HG03460 (cell line): ENCODE data around the gene SGPP1.
"Not testable (repeated sequence)": the region's sequence is repeated elsewhere in the genome, so short reads cannot be mapped to it uniquely, and the experiment has no call there.

Source experiments
- ATAC-seq: cut with Tn5 transposase; IDR thresholded peaks from one replicate; pipeline ENCODE4 v1.9.1; 2021; ENCODE audit not compliant: unreplicated experiment

The SGPP1 gene

DNA sequence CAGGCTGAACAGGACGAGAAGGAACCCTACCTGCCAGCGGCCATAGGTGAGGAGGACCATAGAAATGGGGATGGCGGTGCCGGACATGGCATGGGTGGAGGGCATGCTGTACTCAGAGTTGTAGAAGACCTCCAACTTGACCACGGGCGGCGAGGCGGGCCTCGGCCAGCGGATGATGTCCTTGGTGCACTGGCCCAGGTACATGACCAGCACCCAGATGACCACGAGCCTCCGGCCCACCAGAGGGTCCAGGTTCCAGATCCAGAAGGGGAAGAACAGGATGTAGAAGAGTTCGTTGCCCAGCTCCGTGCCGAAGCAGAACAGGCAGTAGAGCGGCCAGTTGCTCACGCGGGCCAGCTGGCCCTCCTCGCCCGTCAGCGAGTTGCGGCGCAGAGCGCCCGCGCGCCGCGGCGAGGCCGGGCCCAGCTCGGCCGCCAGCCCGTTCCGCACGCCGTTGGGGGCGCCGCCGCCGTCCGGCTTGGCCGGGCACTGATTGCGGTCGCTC, 582 bp downstream of the SGPP1 start:
- peak; percentile 33 for ATAC-seq

DNA sequence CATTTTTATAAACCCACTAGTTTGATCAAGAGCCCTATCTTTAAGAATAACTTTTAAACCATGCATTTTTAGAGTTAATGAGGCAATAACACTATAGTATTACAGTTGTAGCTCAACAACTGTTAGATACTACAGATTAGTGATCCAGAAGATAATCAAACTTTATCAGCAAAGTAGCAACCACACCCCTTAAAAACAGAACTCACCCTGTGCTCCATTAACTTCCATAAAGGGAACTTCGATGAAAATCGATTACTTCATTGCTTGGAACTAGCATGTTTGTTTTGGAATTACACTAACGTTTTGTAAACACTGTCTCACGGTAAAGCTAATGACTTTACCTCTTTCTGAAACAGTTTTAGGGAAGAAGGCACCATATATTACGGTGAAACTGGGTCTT, 1.4 kb downstream of the SGPP1 start:
- no peak for ATAC-seq

DNA sequence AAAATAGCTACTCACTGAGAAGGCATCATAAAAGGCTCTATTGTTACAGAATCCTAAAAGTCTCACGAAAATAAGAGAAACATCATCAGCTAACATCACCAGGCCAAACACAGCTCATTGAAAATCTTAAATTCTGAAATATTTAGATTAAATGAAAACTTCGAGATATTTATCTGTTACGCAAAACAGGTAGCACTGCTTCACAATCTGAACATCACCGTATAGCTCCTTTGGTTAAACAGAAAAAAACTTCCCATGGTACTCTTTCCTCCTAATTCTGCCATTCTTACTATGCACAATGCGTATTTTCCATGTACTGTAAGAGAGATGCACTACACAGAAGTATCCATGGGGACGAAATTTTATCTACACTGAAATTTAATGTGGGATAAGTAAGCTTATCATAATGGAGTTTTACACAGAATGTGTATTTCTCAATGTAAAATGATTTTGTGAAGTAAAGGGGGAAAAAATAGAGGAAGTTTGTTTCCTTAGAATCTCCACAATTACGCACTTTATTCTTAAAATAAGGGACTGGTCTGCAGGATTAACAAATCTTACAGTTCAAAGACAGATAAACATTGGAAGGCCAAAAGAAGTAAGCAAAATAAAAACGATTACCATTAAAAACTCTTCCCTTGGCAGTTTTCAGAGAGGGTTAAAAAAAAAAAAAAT, 1.9 kb downstream of the SGPP1 start:
- ATAC-seq, result no peak

GRCh38 chr14:63717702-63718101, 10.2 kb downstream of the SGPP1 start:
- ATAC-seq, result no peak

GRCh38 chr14:63715360-63715759, 12.5 kb downstream of the SGPP1 start:
- ATAC-seq, result no peak

DNA sequence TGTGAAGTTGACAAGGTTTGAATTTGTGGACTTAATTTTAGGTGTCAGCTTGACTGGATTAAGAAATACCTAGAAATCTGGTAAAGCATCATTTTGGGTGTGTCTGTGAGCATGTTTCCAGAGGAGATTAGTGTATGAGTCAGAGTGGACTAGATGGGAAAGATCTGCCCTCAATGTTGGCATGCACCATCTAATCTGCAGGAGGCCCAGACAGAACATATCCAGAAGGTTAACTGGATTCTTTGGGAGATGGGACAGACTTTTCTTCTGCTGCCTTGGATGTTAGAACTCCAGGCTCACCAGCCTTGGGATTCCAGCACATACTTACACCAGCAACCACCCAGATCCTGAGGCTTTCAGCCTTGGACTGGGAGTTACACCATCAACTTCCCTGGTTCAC, 14.1 kb downstream of the SGPP1 start:
- no peak for ATAC-seq

- ATAC-seq, result no peak
These were observed 14.8 kb downstream of the SGPP1 start for GRCh38 chr14:63713058-63713457.

GRCh38 chr14:63712123-63712522, 15.7 kb downstream of the SGPP1 start:
- no peak for ATAC-seq

DNA sequence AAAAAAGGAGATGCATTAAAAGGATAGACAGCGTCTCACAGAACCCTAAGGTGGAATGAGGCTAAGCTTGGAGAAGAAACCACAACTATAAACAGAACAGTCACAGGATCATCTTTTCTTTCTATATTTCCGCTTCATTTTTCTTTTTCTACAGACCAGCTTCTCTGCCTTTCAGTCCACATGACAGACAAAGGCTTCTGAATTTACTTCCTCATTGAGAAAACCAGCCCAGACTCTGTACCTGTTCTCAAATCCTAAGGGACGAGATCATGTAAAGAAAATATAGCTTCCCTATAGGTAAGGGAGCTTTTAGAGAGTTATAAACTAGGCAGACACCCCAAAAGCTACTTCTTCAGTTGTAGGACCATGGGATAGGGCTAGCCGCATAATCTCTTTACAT, 17.4 kb downstream of the SGPP1 start:
- no peak for ATAC-seq

DNA sequence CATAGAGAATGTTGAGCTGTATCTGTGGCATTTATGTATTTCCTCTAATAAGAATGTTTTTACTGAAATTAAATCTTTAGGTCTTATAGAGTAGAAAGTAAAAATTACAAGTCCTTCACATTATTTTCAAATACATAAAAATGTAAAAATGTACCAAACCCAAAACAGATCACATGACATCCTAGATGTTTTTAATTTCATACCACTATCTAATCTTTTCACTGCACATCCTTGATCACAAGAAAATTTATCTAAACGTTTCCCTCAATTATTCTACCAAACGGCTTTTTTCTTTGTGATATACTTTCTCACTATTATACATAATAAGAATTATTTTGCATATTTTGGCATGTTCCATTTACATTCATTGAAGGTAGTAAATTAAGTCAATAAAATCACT, 18.3 kb downstream of the SGPP1 start:
- no peak for ATAC-seq

DNA sequence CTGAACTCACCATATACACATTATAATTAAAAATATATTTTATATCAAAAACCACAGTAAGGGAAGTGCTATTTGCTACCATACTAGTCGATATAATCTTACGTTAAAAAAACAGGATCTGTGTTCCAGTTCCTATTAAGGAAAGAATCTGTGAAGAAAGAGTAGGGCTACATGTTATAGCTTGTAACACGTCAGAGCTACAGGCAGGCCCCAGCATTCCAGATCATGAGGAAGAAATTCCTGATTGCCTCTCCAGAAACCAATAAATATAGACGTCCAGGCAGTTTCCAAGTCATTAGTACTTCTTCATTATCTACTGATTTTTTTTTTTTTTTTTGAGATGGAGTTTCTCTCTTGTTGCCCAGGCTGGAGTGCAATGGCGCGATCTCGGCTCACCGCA, 20.6 kb downstream of the SGPP1 start:
- ATAC-seq, result no peak

DNA sequence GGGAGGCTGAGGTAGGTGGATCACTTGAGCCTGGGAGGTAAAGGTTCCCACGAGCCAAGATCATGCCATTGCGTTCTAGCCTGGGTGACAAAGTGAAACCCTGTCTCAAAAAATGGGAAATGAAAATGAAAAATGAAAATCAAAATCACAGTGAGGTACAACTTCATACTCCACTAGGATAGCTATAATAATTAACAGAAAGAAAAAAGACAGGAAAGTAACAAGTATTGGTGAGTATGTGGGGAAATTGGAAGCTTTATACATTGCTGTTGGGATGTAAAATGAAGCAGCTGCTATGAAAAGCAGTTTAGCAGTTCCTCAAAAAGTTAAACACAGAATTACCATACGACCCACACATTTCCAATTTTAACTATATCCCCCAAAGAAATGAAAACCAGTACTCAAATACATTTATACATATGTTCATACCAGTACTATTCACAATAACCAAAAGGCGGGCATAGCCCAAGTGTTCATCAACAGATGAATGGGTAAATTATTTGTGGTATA, 22.2 kb downstream of the SGPP1 start:
- peak; percentile 68 for ATAC-seq

DNA sequence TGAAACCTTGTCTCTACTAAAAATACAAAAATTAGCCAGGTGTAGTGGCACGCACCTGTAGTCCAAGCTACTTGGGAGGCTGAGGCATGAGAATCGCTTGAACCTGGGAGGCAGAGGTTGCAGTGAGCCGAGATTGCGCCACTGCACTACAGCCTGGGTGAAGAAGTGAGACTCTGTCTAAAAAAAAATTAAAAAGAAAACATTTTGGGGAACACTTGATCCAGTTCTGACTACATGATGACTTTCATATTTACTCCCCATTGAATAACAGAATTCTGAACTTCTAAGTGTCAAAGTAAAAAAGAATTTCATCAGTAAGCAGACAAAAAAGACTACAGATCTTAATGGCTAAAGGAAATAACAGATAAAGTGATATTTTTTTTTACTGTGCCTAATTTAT, 25.3 kb downstream of the SGPP1 start:
- ATAC-seq, result not testable (repeated sequence)

GRCh38 chr14:63701606-63702299, 26.1 kb downstream of the SGPP1 start:
- no peak for ATAC-seq

- ATAC-seq, result no peak
These were observed 35.4 kb downstream of the SGPP1 start for GRCh38 chr14:63692310-63693020.

DNA sequence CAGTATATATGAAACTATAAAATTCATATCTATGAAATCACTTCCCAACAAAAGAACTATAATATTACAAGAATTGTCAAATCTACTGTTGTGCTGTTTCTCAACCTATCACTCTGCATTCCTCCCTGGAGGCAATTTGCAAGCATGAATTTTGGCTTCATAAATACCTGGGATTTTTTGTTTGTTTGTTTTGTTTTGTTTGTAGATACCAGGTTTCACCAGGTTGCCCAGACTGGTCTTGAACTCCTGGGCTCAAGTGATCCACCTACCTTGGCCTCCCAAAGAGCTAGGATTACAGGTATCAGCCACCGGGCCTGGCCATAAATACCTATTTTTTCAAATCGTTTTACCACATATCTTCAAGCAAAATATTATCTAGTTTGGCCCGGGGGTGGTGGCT, 38.7 kb downstream of the SGPP1 start:
- no peak for ATAC-seq

DNA sequence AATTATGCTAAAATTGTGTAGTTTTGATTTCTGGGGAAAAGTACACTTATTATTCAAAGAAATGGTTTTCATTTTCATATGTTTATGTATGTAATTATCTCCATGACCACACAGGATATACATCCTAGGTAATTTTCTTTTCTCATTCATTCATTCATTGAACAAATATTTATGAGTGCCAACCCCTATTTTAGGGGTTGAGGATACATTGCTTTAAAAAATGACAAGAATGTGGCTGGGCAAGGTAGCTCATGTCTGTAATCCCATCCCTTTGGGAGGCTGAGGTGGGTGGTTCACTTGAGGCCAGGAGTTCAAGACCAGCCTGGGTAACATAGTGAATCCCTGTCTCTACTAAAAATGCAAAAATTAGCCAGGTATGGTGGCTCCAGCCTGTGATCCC, 40.9 kb downstream of the SGPP1 start:
- ATAC-seq, result no peak

- no peak for ATAC-seq
These were observed 42.5 kb downstream of the SGPP1 start for GRCh38 chr14:63685401-63685800.

GRCh38 chr14:63682727-63683593, 44.9 kb downstream of the SGPP1 start:
- ATAC-seq, result no peak

GRCh38 chr14:63678536-63678935, 49.3 kb downstream of the SGPP1 start:
- no peak for ATAC-seq

GRCh38 chr14:63677891-63678379, 49.9 kb downstream of the SGPP1 start:
- no peak for ATAC-seq
